Endodermal cell (in vitro differentiated cells): ENCODE results near the gene FAM174C. TPM values are rescaled to one million over a fixed set of nuclear protein-coding genes. Genes with fewer than 3 reads are reported as not detected.

Source experiments
- DNase-seq: peaks from one replicate; pipeline ENCODE4 v3.0.0-alpha.2; 2017
- H3K27ac ChIP-seq: 2 replicates; pipeline ENCODE4 v1.5.1; 2013; ENCODE audit warnings: mild to moderate bottlenecking, low read depth, low read length, moderate library complexity
- H3K27me3 ChIP-seq: 2 replicates; pipeline ENCODE4 v1.6.1; 2013; ENCODE audit warnings: mild to moderate bottlenecking, low read length, moderate library complexity; ENCODE audit not compliant: insufficient read depth, control insufficient read depth, poor library complexity, severe bottlenecking
- H3K36me3 ChIP-seq: 2 replicates; pipeline ENCODE4 v1.7.0; 2013; ENCODE audit warnings: mild to moderate bottlenecking, low read length, moderate library complexity; ENCODE audit not compliant: control insufficient read depth, insufficient read depth
- H3K4me1 ChIP-seq: one replicate; pipeline ENCODE4 v1.7.0; 2013; ENCODE audit warnings: low read length; ENCODE audit not compliant: control insufficient read depth, insufficient read depth
- H3K4me3 ChIP-seq: 2 replicates; pipeline ENCODE4 v1.5.1; 2013; ENCODE audit warnings: mild to moderate bottlenecking, low read length, moderate library complexity
- H3K9ac ChIP-seq: 2 replicates; pipeline ENCODE4 v1.6.1; 2013; ENCODE audit warnings: mild to moderate bottlenecking, low read length, moderate library complexity; ENCODE audit not compliant: poor library complexity, severe bottlenecking; ENCODE audit errors: extremely low read depth
- H3K9me3 ChIP-seq: 2 replicates; pipeline ENCODE4 v1.6.1; 2013; ENCODE audit warnings: mild to moderate bottlenecking, low read length, moderate library complexity; ENCODE audit not compliant: control insufficient read depth
- H3K27ac Mint-ChIP-seq: 2 replicates; pipeline ENCODE4 v1.8.0; 2020; ENCODE audit warnings: mixed read lengths
- H3K27me3 Mint-ChIP-seq: 2 replicates; pipeline ENCODE4 v1.8.0; 2021; ENCODE audit warnings: mild to moderate bottlenecking, mixed read lengths; ENCODE audit not compliant: insufficient read depth
- H3K36me3 Mint-ChIP-seq: 2 replicates; pipeline ENCODE4 v1.8.0; 2020; ENCODE audit warnings: low read depth, mixed read lengths
- H3K4me1 Mint-ChIP-seq: 2 replicates; pipeline ENCODE4 v1.8.0; 2020; ENCODE audit warnings: mixed read lengths
- H3K4me3 Mint-ChIP-seq: 2 replicates; pipeline ENCODE4 v1.8.0; 2020; ENCODE audit warnings: mild to moderate bottlenecking, moderate library complexity, mixed read lengths
- H3K9me3 Mint-ChIP-seq: 2 replicates; pipeline ENCODE4 v1.8.0; 2020; ENCODE audit warnings: mild to moderate bottlenecking, mixed read lengths
- WGBS, 2 experiments: methylation state at CpG; one replicate each; pipeline versions ENCODE4 v1.1.5 to v1.1.7; 2013; ENCODE audit warnings: missing lambda C conversion rate in 2 of 2, mixed read lengths in 1 of 2; ENCODE audit not compliant: insufficient coverage in 1 of 2, insufficient read length in 1 of 2; 5-methylcytosine and 5-hydroxymethylcytosine counted together
- total RNA-seq, 2 donors: library from RNA; stranded (reverse); fragmentation: NEBNext Ultra II Directional in 1 of 2; extraction: Animal tissue kit (Norgen Biotek cat#: 25700) in 1 of 2; gene quantifications; 2 replicates in 1 of 2; 3 replicates in 1 of 2; pipeline ENCODE4 v1.2.1, GENCODE V29; 2021
- TF ChIP-seq, protein P1 (sequence below): fragments of 200-600 bp; sonication (generic); conservative IDR thresholded peaks from 2 replicates; pipeline ENCODE4 v1.5.0; 2021; ENCODE audit warnings: antibody characterized with exemption, mild to moderate bottlenecking

The FAM174C gene
- total RNA-seq, 2 donors from 2014 or later: 45.1 to 46.0 TPM

DNA sequence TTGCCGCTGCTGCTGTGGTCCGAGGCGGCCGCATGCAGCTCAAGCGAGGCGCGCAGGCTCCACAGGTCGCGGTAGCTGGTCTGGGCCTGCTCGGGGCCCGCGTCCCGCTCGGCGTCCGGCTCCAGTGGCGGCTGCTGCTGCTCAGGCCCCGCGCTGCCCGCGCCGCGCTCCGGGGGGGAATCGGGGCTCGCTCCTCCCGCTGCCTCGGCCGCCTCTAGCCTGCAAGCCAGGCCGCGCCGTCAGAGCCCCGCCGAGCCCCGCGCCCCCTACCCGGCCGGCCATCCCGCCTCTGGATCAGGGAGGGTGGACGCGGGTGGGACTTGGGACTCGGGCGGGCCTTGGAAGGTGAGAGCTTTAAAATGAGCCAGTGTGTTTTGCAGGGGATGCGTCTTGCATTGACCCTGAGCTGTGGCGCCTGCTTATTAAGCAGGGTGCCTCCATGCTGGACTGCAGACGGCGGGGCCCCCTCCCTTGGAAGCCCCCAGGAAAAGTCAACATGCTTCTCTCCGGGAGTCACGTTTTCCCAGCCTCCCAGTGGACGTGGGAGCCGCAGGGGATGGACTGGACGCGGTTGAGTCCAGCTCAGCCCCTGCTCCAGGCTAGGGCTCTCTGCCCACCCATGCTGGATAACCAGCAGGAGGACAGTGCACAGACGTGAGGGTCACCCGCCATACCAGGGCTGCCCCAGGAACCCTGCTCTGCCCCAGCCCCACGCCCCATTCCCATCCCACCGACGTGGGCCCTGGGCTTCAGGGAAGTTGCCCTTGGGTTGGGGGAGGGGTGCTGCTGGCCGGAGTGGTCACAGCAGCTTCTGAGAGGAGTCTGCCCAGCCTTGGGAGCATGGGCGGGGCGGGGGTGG, 45.2 kb upstream of the FAM174C start:
- H3K27ac ChIP-seq: no peak overlapping the region
- no peak for DNase-seq
- Mint-ChIP-seq H3K4me3 (no peak overlapping the region), H3K36me3 (peaks cover 20% of the 10 kb centered on the region), H3K9me3 (no peaks in the 10 kb centered on the region), H3K4me1 (no peaks in the 10 kb centered on the region), H3K27ac (no peak overlapping the region), H3K27me3 (no peaks in the 10 kb centered on the region)
- H3K36me3 ChIP-seq: peaks cover 7% of the 10 kb centered on the region
- TF ChIP-seq, protein P1, sequence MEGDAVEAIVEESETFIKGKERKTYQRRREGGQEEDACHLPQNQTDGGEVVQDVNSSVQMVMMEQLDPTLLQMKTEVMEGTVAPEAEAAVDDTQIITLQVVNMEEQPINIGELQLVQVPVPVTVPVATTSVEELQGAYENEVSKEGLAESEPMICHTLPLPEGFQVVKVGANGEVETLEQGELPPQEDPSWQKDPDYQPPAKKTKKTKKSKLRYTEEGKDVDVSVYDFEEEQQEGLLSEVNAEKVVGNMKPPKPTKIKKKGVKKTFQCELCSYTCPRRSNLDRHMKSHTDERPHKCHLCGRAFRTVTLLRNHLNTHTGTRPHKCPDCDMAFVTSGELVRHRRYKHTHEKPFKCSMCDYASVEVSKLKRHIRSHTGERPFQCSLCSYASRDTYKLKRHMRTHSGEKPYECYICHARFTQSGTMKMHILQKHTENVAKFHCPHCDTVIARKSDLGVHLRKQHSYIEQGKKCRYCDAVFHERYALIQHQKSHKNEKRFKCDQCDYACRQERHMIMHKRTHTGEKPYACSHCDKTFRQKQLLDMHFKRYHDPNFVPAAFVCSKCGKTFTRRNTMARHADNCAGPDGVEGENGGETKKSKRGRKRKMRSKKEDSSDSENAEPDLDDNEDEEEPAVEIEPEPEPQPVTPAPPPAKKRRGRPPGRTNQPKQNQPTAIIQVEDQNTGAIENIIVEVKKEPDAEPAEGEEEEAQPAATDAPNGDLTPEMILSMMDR: no peak
- H3K27me3 ChIP-seq: no peaks in the 10 kb centered on the region
- H3K9me3 ChIP-seq: no peaks in the 10 kb centered on the region
- no peak overlapping the region for H3K9ac ChIP-seq
- no peak overlapping the region for H3K4me3 ChIP-seq
- H3K4me1 ChIP-seq: no peaks in the 10 kb centered on the region
- WGBS, 2 experiments: 96 to 97% methylated on average over 29 to 61 of the region's 61 CpGs

DNA sequence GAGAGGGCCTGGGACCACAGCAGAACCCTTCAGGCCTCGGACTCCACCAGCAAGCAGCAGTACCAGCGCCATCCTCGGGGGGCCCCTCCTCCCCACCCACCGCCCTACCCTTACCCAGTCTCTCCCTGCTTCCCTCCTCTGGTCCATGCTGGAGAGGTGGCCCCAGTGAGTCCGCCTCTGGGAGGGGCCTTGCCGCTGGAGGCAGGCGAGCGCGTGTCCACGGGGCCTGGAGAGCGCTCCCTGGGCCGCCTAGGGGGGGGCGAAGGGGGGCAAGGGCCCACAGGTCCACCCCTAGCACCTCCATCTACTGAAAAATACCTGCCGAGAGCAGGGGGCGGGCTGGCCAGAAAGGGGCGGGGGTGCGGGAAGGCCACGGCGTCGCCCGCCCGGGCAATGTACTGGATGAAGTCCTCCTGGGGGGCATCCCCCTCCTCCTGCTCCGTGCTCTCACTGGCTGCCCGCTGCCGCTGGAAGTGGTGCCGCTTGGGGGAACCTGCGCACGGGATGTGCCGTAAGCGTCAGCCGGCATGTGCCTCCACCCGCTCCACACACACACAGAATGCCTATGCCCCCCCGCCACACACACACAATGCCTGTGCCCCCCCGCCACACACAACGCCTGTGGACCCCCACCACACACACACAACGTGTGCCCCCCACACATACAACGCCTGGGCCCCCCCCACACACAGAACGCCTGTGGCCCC, 44.4 kb upstream of the FAM174C start:
- Histone ChIP-seq H3K27me3 (no peaks in the 10 kb centered on the region), H3K9ac (no peak overlapping the region), H3K27ac (no peak overlapping the region), H3K36me3 (peaks cover 10% of the 10 kb centered on the region), H3K9me3 (no peaks in the 10 kb centered on the region), H3K4me1 (no peaks in the 10 kb centered on the region), H3K4me3 (no peak overlapping the region)
- TF ChIP-seq, protein P1: peak; percentile 40
- WGBS, 2 experiments: 90 to 93% methylated on average over 23 to 32 of the region's 38 CpGs
- H3K4me3 Mint-ChIP-seq: no peak overlapping the region
- H3K9me3 Mint-ChIP-seq: no peaks in the 10 kb centered on the region
- DNase-seq: peak; percentile 81
- H3K27ac Mint-ChIP-seq: no peak overlapping the region
- H3K4me1 Mint-ChIP-seq: no peaks in the 10 kb centered on the region
- H3K36me3 Mint-ChIP-seq: peaks cover 20% of the 10 kb centered on the region
- H3K27me3 Mint-ChIP-seq: no peaks in the 10 kb centered on the region

DNA sequence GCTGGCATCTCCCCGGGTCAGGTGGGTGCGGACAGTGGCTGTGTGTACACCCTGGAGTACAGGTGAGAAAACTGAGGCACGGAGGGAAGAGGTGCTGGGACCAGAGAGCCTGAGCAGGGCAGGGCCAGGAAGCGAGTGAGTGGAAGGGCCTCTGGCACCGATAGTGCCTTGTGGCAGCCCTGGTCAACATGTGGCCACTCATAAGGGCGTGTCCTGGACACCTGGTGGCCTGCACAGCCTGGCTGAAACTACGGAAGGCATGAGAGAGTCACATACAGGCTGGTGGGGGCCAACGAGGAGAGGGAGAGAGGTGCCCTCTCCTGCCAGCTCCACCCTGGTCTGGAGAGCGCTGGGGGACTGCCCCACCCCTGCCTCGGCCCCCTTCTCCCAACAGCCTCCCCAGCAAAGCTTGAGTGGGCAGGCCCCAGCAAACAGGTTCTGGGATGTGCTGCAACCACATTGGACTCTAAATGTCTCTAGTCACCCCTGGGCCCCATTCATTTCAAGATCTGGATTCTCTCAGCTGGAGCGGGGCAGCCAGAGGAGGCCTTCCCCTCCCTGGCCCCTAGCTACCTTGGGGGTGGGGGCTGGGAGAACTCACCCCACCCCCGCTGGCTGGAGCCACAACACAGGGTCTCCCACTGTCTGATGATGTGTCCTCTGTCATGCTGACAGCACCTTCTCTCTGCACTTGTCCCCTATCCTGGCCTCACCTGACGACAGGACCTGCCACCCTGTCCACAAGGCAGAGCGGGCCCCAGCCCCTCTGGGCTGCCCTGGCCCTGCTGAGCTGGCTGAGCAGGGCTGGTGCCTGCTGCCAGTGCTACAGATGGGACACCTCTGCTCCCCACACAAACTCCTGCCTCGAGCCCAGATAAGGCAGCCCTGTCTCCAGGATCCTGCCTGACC, 43.3 kb upstream of the FAM174C start:
- 92 to 96% methylated on average over 9 to 15 of the region's 15 CpGs for WGBS, 2 experiments
- H3K27ac Mint-ChIP-seq: peak overlapping the region; percentile 61

More for the DNA sequence above, 43.3 kb upstream of the FAM174C start:
- TF ChIP-seq, protein P1: no peak
- Mint-ChIP-seq H3K36me3 (peaks cover 20% of the 10 kb centered on the region), H3K9me3 (no peaks in the 10 kb centered on the region), H3K27me3 (no peaks in the 10 kb centered on the region), H3K4me1 (no peaks in the 10 kb centered on the region), H3K4me3 (no peak overlapping the region)
- no peaks in the 10 kb centered on the region for H3K27me3 ChIP-seq
- no peaks in the 10 kb centered on the region for H3K9me3 ChIP-seq
- H3K36me3 ChIP-seq: peaks cover 10% of the 10 kb centered on the region
- no peak overlapping the region for H3K9ac ChIP-seq
- DNase-seq: no peak
- H3K4me3 ChIP-seq: no peak overlapping the region
- no peaks in the 10 kb centered on the region for H3K4me1 ChIP-seq
- peak overlapping the region; percentile 44 for H3K27ac ChIP-seq
